Esophagus muscularis mucosa (tissue), 4 donors: Measurements from ENCODE around the gene SLC8A1.

Source experiments
- CTCF ChIP-seq, 3 experiments: fragments of 200-600 bp in 2 of 3; fragments of 450-650 bp in 1 of 3; sonication (generic) in 2 of 3; IDR thresholded peaks; one replicate each; pipeline ENCODE4 v1.5.1; 2017 to 2019; ENCODE audit warnings: antibody characterized with exemption in 3 of 3, mild to moderate bottlenecking in 2 of 3, moderate library complexity in 1 of 3
- EP300 ChIP-seq: sonication (generic); formaldehyde crosslinking; IDR thresholded peaks from one replicate; pipeline ENCODE4 v1.6.1; 2017; ENCODE audit warnings: antibody characterized with exemption
- POLR2A ChIP-seq: fragments of 450-650 bp; IDR thresholded peaks from one replicate; pipeline ENCODE4 v1.6.1; 2017; ENCODE audit warnings: antibody characterized with exemption, moderate library complexity, mild to moderate bottlenecking, low read depth

- no peak for TF ChIP-seq CTCF (IDR thresholded peaks at IDR 0.05)
- TF ChIP-seq EP300 = no peak
- TF ChIP-seq POLR2A = no peak
Observed at GRCh38 chr2:40400336-40400953, 51.4 kb downstream of the SLC8A1 start.
